Effector memory CD4-positive, alpha-beta T cell (primary cell): Measurements from ENCODE around the gene YDJC.
A peak's percentile ranks its signal among the peaks of the same experiment; 100 is the strongest.

Source experiments
- DNase-seq, 3 donors: peaks; one replicate each; pipeline ENCODE4 v3.0.0-alpha.2; 2020
- H3K27ac ChIP-seq: 2 replicates; pipeline ENCODE4 v1.7.0; 2013; ENCODE audit warnings: mild to moderate bottlenecking, low read length, moderate library complexity; ENCODE audit not compliant: insufficient read depth, poor library complexity, severe bottlenecking
- H3K27me3 ChIP-seq: replicated peaks from 2 replicates; pipeline ENCODE4 v1.7.0; 2013; ENCODE audit warnings: mild to moderate bottlenecking, low read length; ENCODE audit not compliant: insufficient read depth, control insufficient read depth, poor library complexity, severe bottlenecking
- H3K36me3 ChIP-seq: 2 replicates; pipeline ENCODE4 v1.7.0; 2013; ENCODE audit warnings: mild to moderate bottlenecking, low read length, moderate library complexity; ENCODE audit not compliant: control insufficient read depth, insufficient read depth
- H3K4me1 ChIP-seq: 2 replicates; pipeline ENCODE4 v1.7.0; 2013; ENCODE audit warnings: low read length, mild to moderate bottlenecking; ENCODE audit not compliant: control insufficient read depth, insufficient read depth, poor library complexity, severe bottlenecking
- H3K4me3 ChIP-seq: 2 replicates; pipeline ENCODE4 v1.7.0; 2013; ENCODE audit warnings: low read length, low read depth, mild to moderate bottlenecking; ENCODE audit not compliant: insufficient read depth, poor library complexity, severe bottlenecking
- H3K9me3 ChIP-seq: 2 replicates; pipeline ENCODE4 v1.7.0; 2013; ENCODE audit warnings: mild to moderate bottlenecking, low read length, moderate library complexity; ENCODE audit not compliant: control insufficient read depth

Gene YDJC

DNA sequence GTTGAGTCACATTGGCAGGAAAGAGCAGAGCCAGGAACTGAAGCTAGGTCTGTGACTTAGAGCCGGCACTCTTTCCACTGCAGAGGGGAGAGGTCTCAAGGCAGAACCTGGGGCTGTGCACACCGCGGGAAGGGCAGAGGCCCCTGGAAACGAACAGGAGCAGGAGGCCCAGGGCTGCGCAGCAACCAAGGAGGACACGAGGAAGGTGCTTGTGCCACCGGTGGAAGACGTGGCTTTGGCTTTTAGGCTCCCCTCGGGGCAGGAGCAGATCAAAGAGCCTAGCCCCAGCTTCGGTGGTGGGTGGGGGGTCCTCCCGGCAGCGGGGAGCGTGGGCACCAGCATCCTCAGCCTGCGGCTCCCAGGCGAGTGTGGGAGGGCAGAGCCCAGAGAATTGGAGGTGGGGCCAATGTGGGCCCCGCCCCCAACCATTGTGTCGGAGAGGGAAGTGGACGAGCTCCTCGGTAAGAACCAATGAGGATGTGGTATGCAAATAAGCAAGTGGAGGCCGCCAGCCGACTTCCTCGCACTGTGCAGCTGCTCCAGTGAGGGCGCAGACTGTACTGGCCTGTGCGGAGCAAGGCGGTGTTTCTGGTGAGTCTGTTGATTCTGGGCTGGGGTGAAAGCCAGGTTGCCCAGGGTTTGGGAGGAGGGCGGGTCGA is 2.5 kb upstream of the YDJC start, which contains the start of gene CCDC116:
Gene CCDC116 (plus strand): TSS at position 524 of the 659 bp plus-strand sequence. CDS start 422 bp downstream, outside the sequence.
- peak; percentile 59 to 68 (median 65) for DNase-seq
- no peak within 1 kb of the TSS for H3K4me3 ChIP-seq
- H3K9me3 ChIP-seq = no peaks in the 10 kb centered on the region
- peaks cover 11% of the 10 kb centered on the region for H3K36me3 ChIP-seq
- peaks cover 16% of the 10 kb centered on the region for H3K4me1 ChIP-seq
- no peak within 1 kb of the TSS for H3K27ac ChIP-seq
- no peaks in the 10 kb centered on the region for H3K27me3 ChIP-seq

DNA sequence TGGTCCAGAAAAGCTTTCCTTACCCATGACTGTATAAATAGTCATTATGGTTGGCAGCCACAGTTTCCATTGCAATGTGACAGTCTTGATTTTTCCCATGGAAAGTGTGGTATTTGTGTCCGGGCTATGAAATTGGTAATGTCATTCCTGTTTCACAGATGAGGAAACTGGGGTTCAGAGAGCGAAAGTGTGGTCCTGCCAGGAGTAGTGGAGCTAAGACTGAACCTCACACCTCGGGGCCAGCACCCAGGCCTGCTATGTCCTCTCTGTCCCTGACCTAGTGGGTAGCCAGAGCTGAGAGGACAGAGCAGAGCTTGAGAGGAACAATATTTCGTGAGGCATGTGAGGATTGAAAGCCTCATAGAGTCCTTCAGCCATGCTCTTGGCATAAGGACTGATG is 1.2 kb upstream of the YDJC start:
- no peaks in the 10 kb centered on the region for H3K9me3 ChIP-seq

DNA sequence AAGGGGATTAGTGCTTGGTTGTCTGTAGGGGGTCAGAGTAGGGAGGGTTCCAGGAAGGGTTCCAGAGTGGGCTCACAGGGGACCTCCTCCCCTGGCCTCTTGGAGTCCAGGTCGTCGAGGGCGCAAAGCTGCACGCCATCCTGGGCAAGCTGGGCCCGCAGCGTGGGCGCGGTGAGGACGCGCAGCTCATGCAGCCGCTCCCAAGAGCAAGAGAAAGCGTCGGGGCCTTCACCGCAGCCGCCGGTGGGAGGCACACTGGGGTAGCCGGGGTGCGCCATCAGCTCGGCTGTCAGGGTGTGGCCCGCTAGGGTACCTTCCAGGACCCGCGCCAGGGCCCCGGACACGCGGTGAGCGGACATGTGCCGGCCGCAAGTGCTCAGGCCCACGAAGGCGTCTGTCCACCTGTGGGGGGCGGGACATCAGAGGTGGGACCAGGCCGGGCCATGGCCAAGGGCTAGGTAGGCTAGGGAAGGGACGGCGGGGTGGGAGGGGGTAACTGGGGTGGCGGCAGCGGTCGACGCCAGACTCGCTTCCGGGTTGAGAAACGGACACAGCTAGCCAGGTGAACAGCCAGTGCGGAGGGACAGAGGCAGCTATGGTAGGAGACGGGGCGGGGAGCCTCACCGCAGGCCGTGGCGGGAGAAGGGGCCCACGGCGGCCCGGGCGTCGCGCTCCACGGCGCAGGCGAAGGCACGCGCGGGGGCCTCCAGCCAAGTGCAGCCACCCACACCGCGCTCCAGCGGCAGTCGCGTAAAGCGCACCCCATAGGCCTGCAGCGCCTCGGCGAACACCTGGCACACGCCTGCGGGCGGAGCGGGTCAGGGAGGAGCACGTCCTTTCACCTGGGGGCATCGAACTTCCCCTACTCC is 1.2 kb downstream of the YDJC start:
- H3K36me3 ChIP-seq = peaks cover 33% of the 10 kb centered on the region
- no peak for DNase-seq
- peak overlapping the region; percentile 78 for H3K27ac ChIP-seq
- peak overlapping the region; percentile 91 for H3K4me3 ChIP-seq
- H3K9me3 ChIP-seq = no peaks in the 10 kb centered on the region
- peaks cover 20% of the 10 kb centered on the region for H3K4me1 ChIP-seq
- H3K27me3 ChIP-seq = no peaks in the 10 kb centered on the region

More for the DNA sequence above, 1.2 kb upstream of the YDJC start:
- DNase-seq = no peak
- H3K27ac ChIP-seq = no peak overlapping the region
- H3K36me3 ChIP-seq = peaks cover 20% of the 10 kb centered on the region
- H3K4me1 ChIP-seq = peaks cover 20% of the 10 kb centered on the region
- H3K27me3 ChIP-seq = no peaks in the 10 kb centered on the region
- H3K4me3 ChIP-seq = no peak overlapping the region

DNA sequence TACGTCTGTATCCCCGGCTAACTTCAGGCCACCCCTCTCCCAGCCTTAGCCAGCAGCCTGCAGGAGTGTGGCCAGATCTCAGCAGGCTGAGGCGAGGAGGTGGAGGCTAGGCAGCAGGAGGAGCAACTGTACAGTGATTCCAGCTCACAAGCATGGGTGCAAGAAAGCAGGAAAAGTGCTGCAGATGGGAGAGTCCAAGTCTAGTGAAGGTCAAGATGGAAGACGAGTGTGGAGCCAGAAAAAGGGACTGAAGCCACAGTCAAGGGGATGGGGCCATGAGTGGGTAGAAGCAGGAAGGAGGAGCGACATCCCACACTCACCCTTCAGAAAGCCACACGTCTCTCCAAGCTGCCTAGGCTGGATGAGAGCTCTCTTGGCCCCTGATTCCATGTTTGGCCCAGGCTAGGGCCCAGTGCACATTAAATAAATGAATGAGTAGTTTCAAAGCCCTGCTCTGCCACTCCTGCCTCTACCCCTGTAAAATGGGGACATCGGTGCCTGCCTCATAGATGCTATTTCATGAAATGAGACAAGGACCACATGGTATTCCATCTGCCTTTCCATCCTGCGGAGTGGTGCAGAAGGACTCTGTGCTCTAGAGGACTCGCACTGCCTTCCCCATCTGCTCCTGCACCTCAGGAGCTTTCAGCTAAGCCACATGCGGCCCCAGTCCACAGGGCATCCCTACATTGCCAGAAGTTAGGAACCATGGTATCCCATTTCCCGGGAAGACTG is 2.9 kb downstream of the YDJC start:
- peaks cover 20% of the 10 kb centered on the region for H3K4me1 ChIP-seq
- H3K36me3 ChIP-seq = peaks cover 49% of the 10 kb centered on the region
- no peaks in the 10 kb centered on the region for H3K27me3 ChIP-seq
- H3K27ac ChIP-seq = no peak overlapping the region
- H3K4me3 ChIP-seq = no peak overlapping the region
- no peaks in the 10 kb centered on the region for H3K9me3 ChIP-seq
- DNase-seq = no peak

DNA sequence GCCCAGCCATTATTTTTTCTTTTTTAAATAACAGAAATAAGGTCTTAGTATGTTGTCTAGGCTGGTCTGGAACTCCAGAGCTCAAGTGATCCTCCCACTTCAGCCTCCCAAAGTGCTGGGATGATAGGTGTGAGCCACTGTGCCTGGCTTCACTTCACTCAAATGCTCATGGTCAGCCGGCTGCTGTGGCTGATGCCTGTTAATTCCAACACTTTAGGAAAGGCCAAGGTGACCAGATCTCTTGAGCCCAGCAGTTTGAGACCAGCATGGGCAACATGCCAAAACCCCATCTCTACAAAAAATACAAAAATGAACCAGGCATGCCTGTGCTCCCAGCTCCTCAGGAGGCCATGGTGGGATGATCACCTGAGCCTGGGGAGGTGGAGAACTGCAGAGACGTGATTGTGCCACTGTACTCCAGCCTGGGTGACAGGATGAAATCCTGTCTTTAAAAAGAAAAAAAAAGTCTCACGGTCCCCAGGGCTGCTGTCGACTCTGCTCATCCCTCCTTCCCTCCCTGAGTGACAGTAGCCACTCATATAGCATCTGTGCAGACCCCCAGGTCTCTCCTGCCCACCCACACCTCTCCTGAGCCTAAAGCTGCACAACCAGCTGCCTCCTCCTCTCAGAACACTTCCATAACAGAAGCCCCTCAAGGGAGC is 3.6 kb downstream of the YDJC start:
- Histone ChIP-seq H3K27ac (no peak overlapping the region), H3K4me3 (no peak overlapping the region), H3K27me3 (no peaks in the 10 kb centered on the region), H3K36me3 (peaks cover 50% of the 10 kb centered on the region), H3K9me3 (no peaks in the 10 kb centered on the region), H3K4me1 (peaks cover 20% of the 10 kb centered on the region)
- no peak for DNase-seq

DNA sequence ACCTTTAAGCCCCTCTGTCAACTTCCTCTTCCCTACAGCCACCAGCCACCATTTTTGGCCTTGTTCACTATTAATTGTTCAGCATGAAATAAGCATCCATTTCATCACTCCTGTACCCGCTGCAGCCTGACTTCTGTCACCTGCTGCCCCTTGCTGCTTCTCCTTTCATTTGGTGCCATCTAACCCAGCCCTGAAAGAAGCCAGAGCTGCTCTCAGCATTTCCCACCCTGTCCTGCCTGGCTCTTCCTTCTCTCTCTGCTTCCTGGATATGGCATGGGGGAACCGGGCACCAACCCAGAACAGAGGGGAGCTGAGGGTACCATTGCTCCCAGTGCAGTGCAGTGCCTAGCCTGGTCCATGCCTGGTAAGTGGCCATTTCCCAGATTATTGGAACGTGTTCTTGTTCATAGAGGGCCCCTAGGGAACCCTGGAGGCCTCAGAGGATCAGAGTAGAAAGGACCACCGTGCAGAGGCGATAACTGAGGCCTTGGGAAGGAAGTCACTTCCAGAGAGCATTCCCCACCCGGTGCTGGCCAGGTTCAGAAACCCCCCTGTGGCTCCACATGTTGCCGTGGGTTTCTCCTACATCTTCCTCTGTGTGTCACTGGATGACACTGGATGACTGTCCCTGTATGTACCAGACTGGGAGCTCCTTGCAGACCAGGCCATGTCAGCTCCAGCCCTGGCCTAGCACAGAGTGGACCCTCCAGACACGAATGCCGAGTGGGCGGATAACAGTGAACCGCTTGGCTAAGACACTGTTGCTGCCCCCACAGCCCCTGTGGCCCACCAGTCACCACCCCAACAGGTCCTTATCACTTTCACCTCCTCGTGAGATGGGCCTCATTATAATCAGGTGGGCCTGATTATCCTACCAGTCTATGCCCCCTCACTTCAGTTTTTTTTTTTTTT is 4.7 kb downstream of the YDJC start:
- Histone ChIP-seq H3K4me1 (peaks cover 19% of the 10 kb centered on the region), H3K27ac (no peak overlapping the region), H3K4me3 (no peak overlapping the region), H3K27me3 (no peaks in the 10 kb centered on the region), H3K9me3 (no peaks in the 10 kb centered on the region), H3K36me3 (peaks cover 50% of the 10 kb centered on the region)
- DNase-seq = no peak

DNA sequence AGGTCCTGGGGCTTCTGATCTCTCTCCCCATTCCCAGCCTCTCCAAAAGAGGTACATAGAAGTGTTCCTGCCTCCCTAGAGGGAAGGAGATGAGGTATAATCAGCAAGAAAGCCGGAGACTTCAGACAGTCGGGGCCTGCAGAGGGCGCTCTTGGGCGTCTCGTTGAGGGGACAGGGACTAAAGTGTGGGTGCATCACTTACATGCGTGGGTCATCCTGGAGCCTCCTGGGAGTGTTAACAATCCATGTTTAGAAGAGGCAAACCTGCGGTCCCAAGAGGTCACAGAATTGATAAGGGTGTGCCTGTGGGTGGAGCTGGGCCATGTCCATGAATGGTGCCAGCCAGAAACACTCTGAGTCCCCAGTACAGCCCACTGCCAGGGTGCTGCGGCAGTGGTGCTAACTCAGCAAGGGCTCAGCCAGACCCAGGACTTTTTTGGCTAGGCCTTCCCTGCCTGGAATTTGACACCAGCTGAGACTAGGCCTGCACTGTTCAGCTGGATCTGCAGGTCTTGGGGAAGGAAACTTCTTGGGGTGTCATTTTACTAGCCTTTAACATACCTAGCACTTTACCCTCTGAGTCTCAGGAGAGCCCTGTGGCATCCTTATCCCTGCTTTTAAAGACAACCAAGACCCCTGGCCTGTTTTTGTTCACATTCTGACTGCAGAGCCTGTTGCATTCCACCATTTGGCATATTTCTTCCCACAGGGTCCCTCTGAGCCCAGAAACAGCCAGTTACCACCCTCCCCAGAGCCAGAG is 5.5 kb downstream of the YDJC start:
- H3K27me3 ChIP-seq = no peaks in the 10 kb centered on the region
- no peak overlapping the region for H3K27ac ChIP-seq
- no peak overlapping the region for H3K4me3 ChIP-seq
- peaks cover 18% of the 10 kb centered on the region for H3K4me1 ChIP-seq
- DNase-seq = peak in 1 of 3 donors; percentile 16
- peaks cover 50% of the 10 kb centered on the region for H3K36me3 ChIP-seq
- no peaks in the 10 kb centered on the region for H3K9me3 ChIP-seq

DNA sequence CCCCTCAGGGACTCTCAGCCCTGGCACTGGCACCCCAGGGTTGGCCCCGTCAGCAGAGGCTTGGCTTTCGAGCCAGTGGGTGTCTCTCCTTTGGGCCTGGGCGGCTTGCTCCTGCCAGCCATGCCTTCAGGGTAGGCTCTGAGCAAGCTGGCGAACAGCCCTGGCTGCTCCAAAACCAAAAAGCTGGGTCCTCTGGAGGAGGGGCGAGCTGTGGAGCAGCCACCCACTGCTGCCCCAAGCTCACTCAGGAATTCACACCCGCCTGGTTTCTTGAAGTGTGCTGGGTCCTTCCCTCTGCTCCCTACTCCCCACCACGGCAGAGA is 6.2 kb downstream of the YDJC start:
- H3K36me3 ChIP-seq = peaks cover 50% of the 10 kb centered on the region
- H3K9me3 ChIP-seq = no peaks in the 10 kb centered on the region
- H3K27me3 ChIP-seq = no peaks in the 10 kb centered on the region
- no peak for DNase-seq
- no peak overlapping the region for H3K4me3 ChIP-seq
- peaks cover 15% of the 10 kb centered on the region for H3K4me1 ChIP-seq
- no peak overlapping the region for H3K27ac ChIP-seq
